ENCODE data around the gene SPNS2. TPM values are rescaled to one million over a fixed set of nuclear protein-coding genes. Genes with fewer than 3 reads are reported as not detected.

Gene SPNS2
- total and polyA plus RNA-seq, 2 donors (not counting 1 experiment from before 2014, with no cell fraction given), result 0.17 TPM; not detected in 1

- no peak overlapping the region for H3K4me3 ChIP-seq (replicated peaks in 1 of 4; ENCODE audit: control extremely low read depth in 1 of 4, insufficient read depth in 1 of 4, low read depth in 3 of 4, low read length in 4 of 4)
- no peaks in the 10 kb centered on the region for H3K79me2 ChIP-seq (ENCODE audit: control insufficient read depth, insufficient read depth, low read length)
- DNase-seq (ENCODE audit: low read depth in 2 of 2), result no peak
- no peaks in the 10 kb centered on the region for H3K9me3 ChIP-seq (ENCODE audit: control insufficient read depth, insufficient read depth, low read depth, low read length)
- H3K27ac ChIP-seq (ENCODE audit: insufficient read depth, low read length), result no peak overlapping the region
- no peaks in the 10 kb centered on the region for H3K4me1 ChIP-seq (ENCODE audit: control insufficient read depth, extremely low read depth, insufficient read depth, low read length)
- H3K9ac ChIP-seq (ENCODE audit: insufficient read depth, low read length), result no peak overlapping the region
- no peaks in the 10 kb centered on the region for H3K36me3 ChIP-seq (ENCODE audit: control insufficient read depth, insufficient read depth, low read length)
- no peaks in the 10 kb centered on the region for H4K20me1 ChIP-seq (ENCODE audit: control insufficient read depth, extremely low read depth, insufficient read depth, low read length)
- H3K4me2 ChIP-seq (ENCODE audit: extremely low read depth, insufficient read depth, low read length), result no peak overlapping the region
- no peak for TF ChIP-seq CTCF (conservative IDR thresholded peaks at IDR 0.05 in 1 of 2, IDR thresholded peaks at IDR 0.05 in 1 of 2; ENCODE audit: low read depth in 1 of 2, low read length in 2 of 2)
- TF ChIP-seq EZH2 (IDR thresholded peaks at IDR 0.05; ENCODE audit: low read length, missing control alignments), result no peak
- H3K27me3 ChIP-seq (ENCODE audit: control insufficient read depth, insufficient read depth, low read length), result peaks cover 28% of the 10 kb centered on the region
- H2AFZ ChIP-seq (ENCODE audit: low read length), result no peak overlapping the region
Observed at GRCh38 chr17:4583206-4583605, 84.5 kb downstream of the SPNS2 start.

GRCh38 chr17:4583782-4584100, 85.1 kb downstream of the SPNS2 start:
- Histone ChIP-seq H3K27me3 (ENCODE audit: control insufficient read depth, insufficient read depth, low read length) (peaks cover 28% of the 10 kb centered on the region), H4K20me1 (ENCODE audit: control insufficient read depth, extremely low read depth, insufficient read depth, low read length) (no peaks in the 10 kb centered on the region), H3K4me1 (ENCODE audit: control insufficient read depth, extremely low read depth, insufficient read depth, low read length) (no peaks in the 10 kb centered on the region), H3K4me3 (replicated peaks in 1 of 4; ENCODE audit: control extremely low read depth in 1 of 4, insufficient read depth in 1 of 4, low read depth in 3 of 4, low read length in 4 of 4) (peak overlapping the region in 1 of 4 experiments; percentile 42), H2AFZ (ENCODE audit: low read length) (no peak overlapping the region), H3K9me3 (ENCODE audit: control insufficient read depth, insufficient read depth, low read depth, low read length) (no peaks in the 10 kb centered on the region), H3K79me2 (ENCODE audit: control insufficient read depth, insufficient read depth, low read length) (no peaks in the 10 kb centered on the region), H3K4me2 (ENCODE audit: extremely low read depth, insufficient read depth, low read length) (no peak overlapping the region), H3K27ac (ENCODE audit: insufficient read depth, low read length) (no peak overlapping the region), H3K9ac (ENCODE audit: insufficient read depth, low read length) (no peak overlapping the region), H3K36me3 (ENCODE audit: control insufficient read depth, insufficient read depth, low read length) (no peaks in the 10 kb centered on the region)
- TF ChIP-seq CTCF (conservative IDR thresholded peaks at IDR 0.05 in 1 of 2, IDR thresholded peaks at IDR 0.05 in 1 of 2; ENCODE audit: low read depth in 1 of 2, low read length in 2 of 2) (peak; percentile 21 to 51), EZH2 (IDR thresholded peaks at IDR 0.05; ENCODE audit: low read length, missing control alignments) (peak; percentile 93)
- no peak for DNase-seq (ENCODE audit: low read depth in 2 of 2)

GRCh38 chr17:4584101-4584916, 85.6 kb downstream of the SPNS2 start, which contains the start of gene SMTNL2:
TSS of gene SMTNL2 (plus strand) at chr17:4584529. CDS start at chr17:4584606, 77 bp downstream.
- Histone ChIP-seq H3K4me2 (ENCODE audit: extremely low read depth, insufficient read depth, low read length) (no peak within 1 kb of the TSS), H3K9ac (ENCODE audit: insufficient read depth, low read length) (no peak within 1 kb of the TSS), H3K4me3 (replicated peaks in 1 of 4; ENCODE audit: control extremely low read depth in 1 of 4, insufficient read depth in 1 of 4, low read depth in 3 of 4, low read length in 4 of 4) (peak within 1 kb of the TSS in 1 of 4 experiments; percentile 42), H3K36me3 (ENCODE audit: control insufficient read depth, insufficient read depth, low read length) (no peaks in the 10 kb centered on the region), H2AFZ (ENCODE audit: low read length) (no peak within 1 kb of the TSS), H3K27me3 (ENCODE audit: control insufficient read depth, insufficient read depth, low read length) (peaks cover 28% of the 10 kb centered on the region), H3K79me2 (ENCODE audit: control insufficient read depth, insufficient read depth, low read length) (no peaks in the 10 kb centered on the region), H4K20me1 (ENCODE audit: control insufficient read depth, extremely low read depth, insufficient read depth, low read length) (no peaks in the 10 kb centered on the region), H3K4me1 (ENCODE audit: control insufficient read depth, extremely low read depth, insufficient read depth, low read length) (no peaks in the 10 kb centered on the region), H3K9me3 (ENCODE audit: control insufficient read depth, insufficient read depth, low read depth, low read length) (no peaks in the 10 kb centered on the region), H3K27ac (ENCODE audit: insufficient read depth, low read length) (no peak within 1 kb of the TSS)
- DNase-seq (ENCODE audit: low read depth in 2 of 2), result no peak
- peak; percentile 11 for TF ChIP-seq EZH2 (IDR thresholded peaks at IDR 0.05; ENCODE audit: low read length, missing control alignments)
- no peak for TF ChIP-seq CTCF (conservative IDR thresholded peaks at IDR 0.05 in 1 of 2, IDR thresholded peaks at IDR 0.05 in 1 of 2; ENCODE audit: low read depth in 1 of 2, low read length in 2 of 2)
